22Rv1 (cell line): ENCODE measurements around the gene ULK2.

Experiments
- H3K27ac ChIP-seq: fragments of 450-650 bp; 2 replicates; pipeline ENCODE4 v1.5.1; 2017
- CTCF ChIP-seq: fragments of 450-650 bp; IDR thresholded peaks from 2 replicates; pipeline ENCODE4 v1.5.1; 2017; ENCODE audit warnings: mild to moderate bottlenecking
- ZFX ChIP-seq: fragments of 450-650 bp; IDR thresholded peaks from 2 replicates; pipeline ENCODE4 v1.6.1; 2017; ENCODE audit warnings: antibody characterized with exemption, borderline replicate concordance

The ULK2 gene

GRCh38 chr17:19724501-19725420 lies 143.0 kb downstream of the ULK2 start:
- peak overlapping the region; percentile 80 for H3K27ac ChIP-seq

GRCh38 chr17:19723964-19724363 lies 143.8 kb downstream of the ULK2 start:
- peak overlapping the region; percentile 80 for H3K27ac ChIP-seq
- TF ChIP-seq CTCF (no peak), ZFX (no peak)

More at GRCh38 chr17:19724501-19725420, 143.0 kb downstream of the ULK2 start:
- TF ChIP-seq ZFX (no peak), CTCF (no peak)
